ENCODE results near the gene MEG3.

GRCh38 chr14:100904307-100905087 lies 78.6 kb downstream of the MEG3 start:
- TF ChIP-seq, protein P1, sequence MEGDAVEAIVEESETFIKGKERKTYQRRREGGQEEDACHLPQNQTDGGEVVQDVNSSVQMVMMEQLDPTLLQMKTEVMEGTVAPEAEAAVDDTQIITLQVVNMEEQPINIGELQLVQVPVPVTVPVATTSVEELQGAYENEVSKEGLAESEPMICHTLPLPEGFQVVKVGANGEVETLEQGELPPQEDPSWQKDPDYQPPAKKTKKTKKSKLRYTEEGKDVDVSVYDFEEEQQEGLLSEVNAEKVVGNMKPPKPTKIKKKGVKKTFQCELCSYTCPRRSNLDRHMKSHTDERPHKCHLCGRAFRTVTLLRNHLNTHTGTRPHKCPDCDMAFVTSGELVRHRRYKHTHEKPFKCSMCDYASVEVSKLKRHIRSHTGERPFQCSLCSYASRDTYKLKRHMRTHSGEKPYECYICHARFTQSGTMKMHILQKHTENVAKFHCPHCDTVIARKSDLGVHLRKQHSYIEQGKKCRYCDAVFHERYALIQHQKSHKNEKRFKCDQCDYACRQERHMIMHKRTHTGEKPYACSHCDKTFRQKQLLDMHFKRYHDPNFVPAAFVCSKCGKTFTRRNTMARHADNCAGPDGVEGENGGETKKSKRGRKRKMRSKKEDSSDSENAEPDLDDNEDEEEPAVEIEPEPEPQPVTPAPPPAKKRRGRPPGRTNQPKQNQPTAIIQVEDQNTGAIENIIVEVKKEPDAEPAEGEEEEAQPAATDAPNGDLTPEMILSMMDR (conservative IDR thresholded peaks at IDR 0.05; ENCODE audit: low read length): 0 out of 2 replicates have a peak, but pooled peaks have one; percentile 42
- no peak for TF ChIP-seq EZH2phosphoT487 (IDR thresholded peaks at IDR 0.05; ENCODE audit: borderline replicate concordance, low read depth, low read length)

Measured in OCI-LY7 (cell line).